H9 (cell line): ENCODE results near the gene JSRP1. TPM values are rescaled to one million over a fixed set of nuclear protein-coding genes. Genes with fewer than 3 reads are reported as not detected.

Source experiments
- DNase-seq: peaks from one replicate; pipeline ENCODE4 v3.0.0-alpha.2; 2017
- H2AFZ ChIP-seq: one replicate; pipeline ENCODE4 v1.6.1; 2013; ENCODE audit warnings: mild to moderate bottlenecking, low read length, control low read depth, moderate library complexity
- H2AK5ac ChIP-seq: 2 replicates; pipeline ENCODE4 v1.6.1; 2013; ENCODE audit warnings: low read length, control low read depth, mixed read lengths; ENCODE audit not compliant: insufficient read length
- H2BK120ac ChIP-seq: one replicate; pipeline ENCODE4 v1.6.1; 2013; ENCODE audit warnings: low read depth, mild to moderate bottlenecking, low read length, control low read depth, inconsistent platforms; ENCODE audit not compliant: poor library complexity, severe bottlenecking
- H2BK12ac ChIP-seq: 2 replicates; pipeline ENCODE4 v1.6.1; 2013; ENCODE audit warnings: low read length, control low read depth, mixed read lengths, low read depth; ENCODE audit not compliant: insufficient read length
- H2BK15ac ChIP-seq: 2 replicates; pipeline ENCODE4 v1.6.1; 2013; ENCODE audit warnings: low read depth, low read length, control low read depth
- H2BK20ac ChIP-seq: one replicate; pipeline ENCODE4 v1.6.1; 2013; ENCODE audit warnings: low read depth, mild to moderate bottlenecking, low read length, control low read depth, inconsistent platforms; ENCODE audit not compliant: poor library complexity, severe bottlenecking
- H2BK5ac ChIP-seq: 2 replicates; pipeline ENCODE4 v1.6.1; 2013; ENCODE audit warnings: low read length, control low read depth, mixed read lengths; ENCODE audit not compliant: insufficient read length
- H3K14ac ChIP-seq: 2 replicates; pipeline ENCODE4 v1.6.1; 2013; ENCODE audit warnings: low read length, control low read depth; ENCODE audit not compliant: insufficient read depth
- H3K18ac ChIP-seq: 2 replicates; pipeline ENCODE4 v1.6.1; 2013; ENCODE audit warnings: low read depth, mild to moderate bottlenecking, mixed read lengths, low read length, control low read depth; ENCODE audit not compliant: insufficient read length
- H3K23ac ChIP-seq: 2 replicates; pipeline ENCODE4 v1.6.1; 2013; ENCODE audit warnings: low read length, control low read depth, mixed read lengths, low read depth; ENCODE audit not compliant: insufficient read length
- H3K23me2 ChIP-seq: 2 replicates; pipeline ENCODE4 v1.6.1; 2013; ENCODE audit warnings: low read depth, mild to moderate bottlenecking, mixed read lengths, low read length, control low read depth; ENCODE audit not compliant: insufficient read length, poor library complexity, severe bottlenecking
- H3K27ac ChIP-seq: 2 replicates; pipeline ENCODE4 v1.5.1; 2013; ENCODE audit warnings: low read length, control low read depth, mixed read lengths, low read depth; ENCODE audit not compliant: insufficient read length
- H3K27me3 ChIP-seq: 2 replicates; pipeline ENCODE4 v1.6.1; 2013; ENCODE audit warnings: low read length, control low read depth, inconsistent platforms; ENCODE audit not compliant: insufficient read depth
- H3K4ac ChIP-seq: 2 replicates; pipeline ENCODE4 v1.6.1; 2013; ENCODE audit warnings: low read depth, mild to moderate bottlenecking, control low read depth, inconsistent platforms, low read length, moderate library complexity
- H3K4me1 ChIP-seq: 2 replicates; pipeline ENCODE4 v1.6.1; 2013; ENCODE audit warnings: low read length, control low read depth, inconsistent platforms; ENCODE audit not compliant: insufficient read depth
- H3K4me2 ChIP-seq: 2 replicates; pipeline ENCODE4 v1.6.1; 2013; ENCODE audit warnings: low read length, control low read depth, mixed read lengths; ENCODE audit not compliant: insufficient read length, insufficient read depth
- H3K56ac ChIP-seq: 2 replicates; pipeline ENCODE4 v1.6.1; 2013; ENCODE audit warnings: low read depth, mild to moderate bottlenecking, mixed read lengths, low read length, control low read depth; ENCODE audit not compliant: insufficient read length
- H3K79me1 ChIP-seq: 2 replicates; pipeline ENCODE4 v1.6.1; 2013; ENCODE audit warnings: low read depth, mild to moderate bottlenecking, moderate library complexity, low read length, control low read depth, inconsistent platforms; ENCODE audit not compliant: insufficient read depth, poor library complexity, severe bottlenecking
- H3K79me2 ChIP-seq: 2 replicates; pipeline ENCODE4 v1.6.1; 2013; ENCODE audit warnings: low read length, control low read depth, inconsistent platforms; ENCODE audit not compliant: insufficient read depth
- H3K9ac ChIP-seq: 2 replicates; pipeline ENCODE4 v1.6.1; 2013; ENCODE audit warnings: low read length, control low read depth, mixed read lengths; ENCODE audit not compliant: insufficient read length; ENCODE audit errors: extremely low read depth
- H3K9me3 ChIP-seq: one replicate; pipeline ENCODE4 v1.6.1; 2013; ENCODE audit warnings: low read depth, low read length, inconsistent platforms; ENCODE audit not compliant: control insufficient read depth
- H3T11ph ChIP-seq: one replicate; pipeline ENCODE4 v1.6.1; 2013; ENCODE audit warnings: mild to moderate bottlenecking, low read length, control low read depth, inconsistent platforms
- H4K20me1 ChIP-seq: one replicate; pipeline ENCODE4 v1.6.1; 2013; ENCODE audit not compliant: control insufficient read depth, insufficient read length, insufficient read depth
- H4K5ac ChIP-seq: 2 replicates; pipeline ENCODE4 v1.6.1; 2013; ENCODE audit warnings: low read depth, mild to moderate bottlenecking, mixed read lengths, low read length, control low read depth; ENCODE audit not compliant: insufficient read length
- H4K8ac ChIP-seq: replicated peaks from 2 replicates; pipeline ENCODE4 v1.6.1; 2013; ENCODE audit warnings: low read length, control low read depth, mixed read lengths, low read depth; ENCODE audit not compliant: insufficient read length
- H4K91ac ChIP-seq: 2 replicates; pipeline ENCODE4 v1.6.1; 2013; ENCODE audit warnings: low read depth, mild to moderate bottlenecking, moderate library complexity, mixed read lengths, low read length, control low read depth; ENCODE audit not compliant: insufficient read length
- H3K27ac Mint-ChIP-seq, 3 experiments: 2 replicates in 2 of 3; 3 replicates in 1 of 3; pipeline ENCODE4 v1.8.0; 2020 to 2021; ENCODE audit warnings: mixed read lengths in 3 of 3, mild to moderate bottlenecking in 1 of 3, moderate library complexity in 1 of 3
- H3K27me3 Mint-ChIP-seq: 2 replicates; pipeline ENCODE4 v1.8.0; 2021; ENCODE audit warnings: low read depth, mild to moderate bottlenecking, moderate library complexity, mixed read lengths
- H3K36me3 Mint-ChIP-seq, 3 experiments: 2 replicates in 2 of 3; 3 replicates in 1 of 3; pipeline ENCODE4 v1.8.0; 2020 to 2021; ENCODE audit warnings: low read depth in 3 of 3, mixed read lengths in 3 of 3; ENCODE audit not compliant: insufficient read depth in 1 of 3
- H3K4me1 Mint-ChIP-seq, 2 experiments: 2 replicates each; pipeline ENCODE4 v1.8.0; 2020; ENCODE audit warnings: mixed read lengths in 2 of 2
- H3K4me3 Mint-ChIP-seq, 2 experiments: 2 replicates in 1 of 2; 3 replicates in 1 of 2; pipeline ENCODE4 v1.8.0; 2020 to 2021; ENCODE audit warnings: mild to moderate bottlenecking in 2 of 2, mixed read lengths in 2 of 2, moderate library complexity in 1 of 2
- H3K9me3 Mint-ChIP-seq, 2 experiments: 2 replicates in 1 of 2; 3 replicates in 1 of 2; pipeline ENCODE4 v1.8.0; 2020; ENCODE audit warnings: mild to moderate bottlenecking in 2 of 2, mixed read lengths in 2 of 2, moderate library complexity in 1 of 2
- CTCF ChIP-seq: fragments of 200-600 bp; sonication (generic); conservative IDR thresholded peaks from 3 replicates; pipeline ENCODE4 v1.8.0; 2021; ENCODE audit warnings: antibody characterized with exemption, mild to moderate bottlenecking
- WGBS: extraction: QIAGEN DNeasy Blood & Tissue Kit; methylation state at CpG from one replicate; pipeline ENCODE4 v1.1.7; 2013; ENCODE audit warnings: missing lambda C conversion rate, low lambda C conversion rate, mixed read lengths; ENCODE audit not compliant: insufficient read length; ENCODE audit errors: extremely low coverage; 5-methylcytosine and 5-hydroxymethylcytosine counted together
- total RNA-seq: library from RNA; stranded (reverse); gene quantifications from 2 replicates; pipeline ENCODE4 v1.2.1, GENCODE V29; 2021

JSRP1 gene
- total RNA-seq, 1 experiment from 2014 or later, result 0.90 TPM

- peaks cover 0 to 3% of the 10 kb centered on the region in 2 experiments; a peak in 1 of 5 replicates for H3K9me3 Mint-ChIP-seq
- peak overlapping the region; percentile 79 to 97 for H3K4me3 Mint-ChIP-seq
- Histone ChIP-seq H3K27me3 (no peaks in the 10 kb centered on the region), H3K56ac (no peak overlapping the region), H2BK120ac (no peak overlapping the region), H4K20me1 (peaks cover 2% of the 10 kb centered on the region), H3K4ac (no peak overlapping the region), H3K79me1 (peaks cover 13% of the 10 kb centered on the region), H3K18ac (no peak overlapping the region), H3K4me1 (peaks cover 4% of the 10 kb centered on the region; the same call in 1 of the 2 replicates), H4K8ac (no peak overlapping the region), H2AFZ (no peak overlapping the region), H3K9me3 (no peaks in the 10 kb centered on the region), H3K79me2 (peaks cover 55% of the 10 kb centered on the region), H4K91ac (no peak overlapping the region), H3K23ac (no peak overlapping the region), H2BK20ac (no peak overlapping the region), H3K23me2 (peaks cover 6% of the 10 kb centered on the region), H2BK15ac (no peak overlapping the region), H2AK5ac (no peak overlapping the region), H3K27ac (no peak overlapping the region), H2BK12ac (no peak overlapping the region), H4K5ac (no peak overlapping the region), H2BK5ac (no peak overlapping the region), H3K4me2 (no peak overlapping the region), H3T11ph (no peak overlapping the region), H3K14ac (no peak overlapping the region), H3K9ac (peak overlapping the region; percentile 11)
- peak overlapping the region in 2 of 3 experiments; percentile 78 to 87; a peak in 4 of 7 replicates for H3K27ac Mint-ChIP-seq
- H3K36me3 Mint-ChIP-seq, result peaks cover 22 to 63% (median 50%) of the 10 kb centered on the region in 3 experiments
- no peak for TF ChIP-seq CTCF
- DNase-seq, result no peak
- no CpG with 5 or more reads among the region's 34 CpGs for WGBS
- no peaks in the 10 kb centered on the region; the same call in 1 of the 2 replicates for H3K27me3 Mint-ChIP-seq
- peaks cover 40 to 44% of the 10 kb centered on the region in 2 experiments for H3K4me1 Mint-ChIP-seq
Observed at GRCh38 chr19:2239771-2240770, 16.1 kb downstream of the JSRP1 start.
